ENCODE data around the gene DOLPP1.

DNA sequence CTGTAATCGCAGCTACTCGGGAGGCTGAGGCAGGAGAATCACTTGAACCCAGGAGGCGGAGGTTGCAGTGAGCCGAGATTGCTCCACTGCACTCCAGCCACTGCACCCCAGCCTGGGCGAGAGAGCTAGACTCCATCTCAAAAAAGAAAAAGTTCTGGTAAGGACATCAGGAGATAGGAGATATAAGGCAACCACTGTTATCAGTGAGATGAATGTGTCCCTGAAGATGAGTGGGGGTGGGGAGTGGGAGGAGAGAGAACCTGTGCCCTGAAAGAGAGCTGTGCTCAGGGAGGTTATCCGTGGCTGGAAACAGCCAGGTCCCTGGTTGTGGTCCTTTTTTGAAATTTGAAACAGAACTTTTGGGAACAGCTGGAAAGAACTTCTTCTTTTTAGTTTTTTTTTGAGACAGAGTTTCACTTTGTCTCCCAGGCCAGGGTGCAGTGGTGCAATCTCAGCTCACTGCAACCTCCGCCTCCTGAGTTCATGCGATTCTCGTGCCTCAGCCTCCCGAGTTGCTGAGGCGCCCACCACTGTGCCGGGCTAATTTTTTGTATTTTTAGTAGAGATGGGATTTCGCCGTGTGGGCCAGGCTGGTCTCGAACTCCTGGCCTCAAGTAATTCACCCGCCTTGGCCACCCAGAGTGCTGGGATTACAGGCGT, 32.9 kb downstream of the DOLPP1 start:
- TF ChIP-seq RXRA (IDR thresholded peaks at IDR 0.05) (no peak), CTCF (IDR thresholded peaks at IDR 0.05; ENCODE audit: low read depth, low read length, missing input control) (no peak)
